A549 (cell line): Measurements from ENCODE around the gene OR4K15. TPM values are rescaled to one million over a fixed set of nuclear protein-coding genes. Genes with fewer than 3 reads are reported as not detected.

ENCODE experiments used
- ATAC-seq, 2 experiments: fragments of 200-7000 bp in 1 of 2; fragments of >200 bp in 1 of 2; cut with Nextera tagmentation in 1 of 2; cut with Tn5 transposase in 1 of 2; 3 replicates each; pipeline versions ENCODE4 v1.8.0 to v1.9.1; 2018 to 2020; ENCODE audit warnings: mild to moderate bottlenecking in 1 of 2, moderate library complexity in 1 of 2
- CTCF ChIA-PET: fragments of 300-600 bp; sonication (Branson Sonifier 250); formaldehyde crosslinking; extraction: SDS; loops from one replicate; lab custom pipeline; 2021; ENCODE audit warnings: antibody characterized with exemption, inconsistent platforms; lab: Yijun Ruan, JAX
- POLR2A ChIA-PET: fragments of 350-600 bp; formaldehyde crosslinking; extraction: SDS; loops from one replicate; lab custom pipeline; 2021; ENCODE audit warnings: antibody characterized with exemption, inconsistent platforms; lab: Yijun Ruan, JAX
- DNase-seq, 2 experiments: peaks; one replicate each; pipeline versions ENCODE4 v3.0.0 to v3.0.0-alpha.2; 2011 to 2016; ENCODE audit warnings: low read depth in 1 of 2, low spot score in 1 of 2
- FAIRE-seq: peaks from 2 replicates; lab custom pipeline; 2011; peaks lifted over from hg19 to GRCh38; lab: Jason Lieb, UNC
- H3K27ac ChIP-seq, 2 experiments: fragments of >200 bp; sonication (Bioruptor Twin); formaldehyde crosslinking; 3 replicates each; pipeline ENCODE4 v1.5.1; 2016 to 2017
- H3K4me1 ChIP-seq: fragments of >200 bp; sonication (Bioruptor Twin); formaldehyde crosslinking; 3 replicates; pipeline ENCODE4 v1.6.1; 2016
- H3K4me2 ChIP-seq: fragments of >200 bp; sonication (Bioruptor Twin); formaldehyde crosslinking; 3 replicates; pipeline ENCODE4 v1.6.1; 2016
- H3K4me3 ChIP-seq: fragments of >200 bp; sonication (Bioruptor Twin); formaldehyde crosslinking; 3 replicates; pipeline ENCODE4 v1.5.1; 2016
- H3K9me3 ChIP-seq: fragments of >200 bp; sonication (Bioruptor Twin); formaldehyde crosslinking; 3 replicates; pipeline ENCODE4 v1.6.1; 2016
- ATOH8 ChIP-seq: fragments of 250-450 bp; sonication (Bioruptor Pico); IDR thresholded peaks from 2 replicates; pipeline ENCODE4 v1.5.0; 2020; ENCODE audit warnings: low read depth, mild to moderate bottlenecking, moderate library complexity
- CTCF ChIP-seq: fragments of >200 bp; sonication (Bioruptor Twin); formaldehyde crosslinking; IDR thresholded peaks from 3 replicates; pipeline ENCODE4 v1.5.1; 2016
- EHMT2 ChIP-seq: fragments of 200-600 bp; sonication (generic); IDR thresholded peaks from 2 replicates; pipeline ENCODE4 v1.6.1; 2016; ENCODE audit warnings: antibody characterized with exemption, low read depth, mild to moderate bottlenecking, moderate library complexity
- ESRRA ChIP-seq: fragments of 150-350 bp; IDR thresholded peaks from 2 replicates; pipeline ENCODE4 v1.6.1; 2014; ENCODE audit warnings: mild to moderate bottlenecking, low read length, borderline replicate concordance
- HDAC2 ChIP-seq: fragments of 200-600 bp; sonication (generic); IDR thresholded peaks from 2 replicates; pipeline ENCODE4 v1.6.1; 2016
- HOXB13 ChIP-seq: fragments of 250-450 bp; sonication (Bioruptor Pico); IDR thresholded peaks from 2 replicates; pipeline ENCODE4 v1.5.0; 2020; ENCODE audit warnings: low read depth, mild to moderate bottlenecking, moderate library complexity
- MAFK ChIP-seq: fragments of 450-650 bp; IDR thresholded peaks from 2 replicates; pipeline ENCODE4 v1.6.1; 2014; ENCODE audit not compliant: partially characterized antibody
- MAX ChIP-seq: IDR thresholded peaks from 2 replicates; pipeline ENCODE4 v1.6.1; 2012
- MAZ ChIP-seq: fragments of 150-350 bp; IDR thresholded peaks from 2 replicates; pipeline ENCODE4 v1.6.1; 2014; ENCODE audit warnings: antibody characterized with exemption, low read depth, low read length, borderline replicate concordance
- PHF8 ChIP-seq: fragments of 200-600 bp; sonication (generic); IDR thresholded peaks from 2 replicates; pipeline ENCODE4 v1.6.1; 2016; ENCODE audit warnings: low read depth, mild to moderate bottlenecking, antibody characterized with exemption, moderate library complexity, borderline replicate concordance
- RAD21 ChIP-seq, 2 experiments: fragments of >200 bp in 1 of 2; sonication (Bioruptor Twin) in 1 of 2; formaldehyde crosslinking in 1 of 2; IDR thresholded peaks in 1 of 2; conservative IDR thresholded peaks in 1 of 2; 2 replicates in 1 of 2; 3 replicates in 1 of 2; pipeline ENCODE4 v1.6.1; 2012 to 2018; ENCODE audit warnings: inconsistent platforms in 1 of 2
- RFX5 ChIP-seq: fragments of 450-650 bp; IDR thresholded peaks from 2 replicates; pipeline ENCODE4 v1.7.1; 2014; ENCODE audit warnings: antibody characterized with exemption, mild to moderate bottlenecking, moderate library complexity
- SREBF2 ChIP-seq: fragments of 450-650 bp; IDR thresholded peaks from 2 replicates; pipeline ENCODE4 v1.6.1; 2014; ENCODE audit warnings: mild to moderate bottlenecking, moderate library complexity
- WGBS: methylation state at CpG from one replicate; pipeline ENCODE4 v1.1.6; 2017; ENCODE audit errors: missing lambda C conversion rate; 5-methylcytosine and 5-hydroxymethylcytosine counted together
- polyA plus RNA-seq, 4 experiments: library from polyadenylated mRNA; depleted of rRNA in 3 of 4; stranded (reverse); fragments of >200 nt; fragmentation: RNase III in 1 of 4; extraction: RNeasy Plus Mini Kit Qiagen cat#74134 plus additional on column Dnase treatment in 1 of 4; gene quantifications; 2 replicates in 3 of 4; 3 replicates in 1 of 4; pipeline ENCODE4 v1.2.3, GENCODE V29; 2011 to 2017

Gene OR4K15
- polyA plus RNA-seq, 2 of the 4 experiments (the other 2 are of a cell fraction) = not detected

GRCh38 chr14:20002319-20002718, 26.9 kb downstream of the OR4K15 start:
- CTCF ChIA-PET = no interaction called here
- Histone ChIP-seq H3K9me3 (no peaks in the 10 kb centered on the region), H3K4me3 (no peak overlapping the region), H3K27ac (no peak overlapping the region), H3K4me2 (no peak overlapping the region)
- no peak for ATAC-seq
- POLR2A ChIA-PET = no interaction called here
- 42% methylated on average over 7 of the region's 7 CpGs for WGBS
- no peak for TF ChIP-seq MAX
- TF ChIP-seq, all 56 proteins: peak for 0
- FAIRE-seq (no peak), DNase-seq (no peak)
- no peaks in the 10 kb centered on the region for H3K4me1 ChIP-seq

GRCh38 chr14:20008156-20008555, 32.8 kb downstream of the OR4K15 start:
- ATAC-seq = no peak
- DNase-seq = no peak
- CTCF ChIA-PET = no interaction called here
- FAIRE-seq = no peak
- H3K4me3 ChIP-seq = no peak overlapping the region
- H3K4me2 ChIP-seq = no peak overlapping the region
- no peak overlapping the region for H3K27ac ChIP-seq
- POLR2A ChIA-PET = no interaction called here
- no peaks in the 10 kb centered on the region for H3K9me3 ChIP-seq
- TF ChIP-seq PHF8 = no peak
- TF ChIP-seq EHMT2 = no peak
- TF ChIP-seq RAD21 (conservative IDR thresholded peaks at IDR 0.05 in 1 of 2, IDR thresholded peaks at IDR 0.05 in 1 of 2) = no peak
- TF ChIP-seq HDAC2 = no peak
- no peak for TF ChIP-seq HOXB13 (CRISPR knock-in tag)
- TF ChIP-seq CTCF = no peak
- TF ChIP-seq MAZ = no peak
- TF ChIP-seq SREBF2 = no peak
- no peak for TF ChIP-seq RFX5
- TF ChIP-seq ATOH8 (CRISPR knock-in tag) = no peak
- H3K4me1 ChIP-seq = no peaks in the 10 kb centered on the region

- H3K4me1 ChIP-seq = no peaks in the 10 kb centered on the region
- H3K4me3 ChIP-seq = no peak within 1 kb of the TSS
- H3K9me3 ChIP-seq = no peaks in the 10 kb centered on the region
- no peak for TF ChIP-seq ESRRA
- TF ChIP-seq MAFK = peak; percentile 76
- TF ChIP-seq, all 56 proteins: peak for 1
- CTCF ChIA-PET = no interaction called here
- FAIRE-seq = no peak
- 13% methylated on average over 2 of the region's 2 CpGs for WGBS
- POLR2A ChIA-PET = no interaction called here
- Histone ChIP-seq H3K4me2 (no peak within 1 kb of the TSS), H3K27ac (no peak within 1 kb of the TSS)
- ATAC-seq = no peak
- DNase-seq = no peak
Measured at GRCh38 chr14:20019257-20019865, 44.0 kb downstream of the OR4K15 start, which contains the start of gene OR4K14. TSS of gene OR4K14 (minus strand) at chr14:20019307. CDS start at chr14:20015193, 4,114 bp downstream.

Other genes starting within 250 kb of the OR4K15 start
- gene OR4Q3, start 232.0 kb upstream of the OR4K15 start, polyA plus RNA-seq (2011; rRNA removed) = not detected in 2 replicates
- gene OR4Q3, start 232.0 kb upstream of the OR4K15 start, polyA plus RNA-seq (2017; fragmentation: RNase III; extraction: RNeasy Plus Mini Kit Qiagen cat#74134 plus additional on column Dnase treatment) = not detected in 3 replicates
- not detected in 2 replicates for gene OR4M1, start 202.1 kb upstream of the OR4K15 start, polyA plus RNA-seq (2011; rRNA removed)
- gene OR4M1, start 202.1 kb upstream of the OR4K15 start, polyA plus RNA-seq (2017; fragmentation: RNase III; extraction: RNeasy Plus Mini Kit Qiagen cat#74134 plus additional on column Dnase treatment) = not detected in 3 replicates
- not detected in 2 replicates for gene OR4N2, start 171.8 kb upstream of the OR4K15 start, polyA plus RNA-seq (2011; rRNA removed)
- gene OR4N2, start 171.8 kb upstream of the OR4K15 start, polyA plus RNA-seq (2017; fragmentation: RNase III; extraction: RNeasy Plus Mini Kit Qiagen cat#74134 plus additional on column Dnase treatment) = not detected in 3 replicates
- gene OR4K2, start 100.4 kb upstream of the OR4K15 start, polyA plus RNA-seq (2011; rRNA removed) = not detected in 2 replicates
- not detected in 3 replicates for gene OR4K2, start 100.4 kb upstream of the OR4K15 start, polyA plus RNA-seq (2017; fragmentation: RNase III; extraction: RNeasy Plus Mini Kit Qiagen cat#74134 plus additional on column Dnase treatment)
- not detected in 2 replicates for gene OR4K5, start 55.0 kb upstream of the OR4K15 start, polyA plus RNA-seq (2011; rRNA removed)
- gene OR4K5, start 55.0 kb upstream of the OR4K15 start, polyA plus RNA-seq (2017; fragmentation: RNase III; extraction: RNeasy Plus Mini Kit Qiagen cat#74134 plus additional on column Dnase treatment) = not detected in 3 replicates
- gene OR4K1, start 44.7 kb upstream of the OR4K15 start, polyA plus RNA-seq (2011; rRNA removed) = not detected in 2 replicates
- gene OR4K1, start 44.7 kb upstream of the OR4K15 start, polyA plus RNA-seq (2017; fragmentation: RNase III; extraction: RNeasy Plus Mini Kit Qiagen cat#74134 plus additional on column Dnase treatment) = not detected in 3 replicates
- gene OR4Q2, start 26.6 kb downstream of the OR4K15 start, polyA plus RNA-seq (2011; rRNA removed) = not detected in 2 replicates
- gene OR4Q2, start 26.6 kb downstream of the OR4K15 start, polyA plus RNA-seq (2017; fragmentation: RNase III; extraction: RNeasy Plus Mini Kit Qiagen cat#74134 plus additional on column Dnase treatment) = not detected in 3 replicates
- not detected in 2 replicates for gene OR4K14, start 43.7 kb downstream of the OR4K15 start, polyA plus RNA-seq (2011; rRNA removed)
- gene OR4K14, start 43.7 kb downstream of the OR4K15 start, polyA plus RNA-seq (2017; fragmentation: RNase III; extraction: RNeasy Plus Mini Kit Qiagen cat#74134 plus additional on column Dnase treatment) = not detected in 3 replicates
- gene OR4K13, start 60.4 kb downstream of the OR4K15 start, polyA plus RNA-seq (2011; rRNA removed) = not detected in 2 replicates
- gene OR4K13, start 60.4 kb downstream of the OR4K15 start, polyA plus RNA-seq (2017; fragmentation: RNase III; extraction: RNeasy Plus Mini Kit Qiagen cat#74134 plus additional on column Dnase treatment) = not detected in 3 replicates
- not detected in 2 replicates for gene OR4L1, start 84.5 kb downstream of the OR4K15 start, polyA plus RNA-seq (2011; rRNA removed)
- gene OR4L1, start 84.5 kb downstream of the OR4K15 start, polyA plus RNA-seq (2017; fragmentation: RNase III; extraction: RNeasy Plus Mini Kit Qiagen cat#74134 plus additional on column Dnase treatment) = not detected in 3 replicates
- gene OR4K17, start 135.1 kb downstream of the OR4K15 start, polyA plus RNA-seq (2011; rRNA removed) = not detected in 2 replicates
- not detected in 3 replicates for gene OR4K17, start 135.1 kb downstream of the OR4K15 start, polyA plus RNA-seq (2017; fragmentation: RNase III; extraction: RNeasy Plus Mini Kit Qiagen cat#74134 plus additional on column Dnase treatment)
- not detected in 2 replicates for gene OR4N5, start 163.2 kb downstream of the OR4K15 start, polyA plus RNA-seq (2011; rRNA removed)
- gene OR4N5, start 163.2 kb downstream of the OR4K15 start, polyA plus RNA-seq (2017; fragmentation: RNase III; extraction: RNeasy Plus Mini Kit Qiagen cat#74134 plus additional on column Dnase treatment) = not detected in 3 replicates
- not detected in 2 replicates for gene OR11G2, start 215.3 kb downstream of the OR4K15 start, polyA plus RNA-seq (2011; rRNA removed)
- gene OR11G2, start 215.3 kb downstream of the OR4K15 start, polyA plus RNA-seq (2017; fragmentation: RNase III; extraction: RNeasy Plus Mini Kit Qiagen cat#74134 plus additional on column Dnase treatment) = not detected in 3 replicates
- gene OR11H6, start 248.1 kb downstream of the OR4K15 start, polyA plus RNA-seq (2011; rRNA removed) = not detected in 2 replicates
- gene OR11H6, start 248.1 kb downstream of the OR4K15 start, polyA plus RNA-seq (2017; fragmentation: RNase III; extraction: RNeasy Plus Mini Kit Qiagen cat#74134 plus additional on column Dnase treatment) = not detected in 3 replicates